Activated CD4-positive, alpha-beta T cell treated with anti-CD3 and anti-CD28 coated beads for 48 hours (primary cell): ENCODE data around the gene PKP2.

Source experiments
- DNase-seq: peaks from one replicate; pipeline ENCODE4 v3.0.0-alpha.2; 2020

PKP2 gene

DNA sequence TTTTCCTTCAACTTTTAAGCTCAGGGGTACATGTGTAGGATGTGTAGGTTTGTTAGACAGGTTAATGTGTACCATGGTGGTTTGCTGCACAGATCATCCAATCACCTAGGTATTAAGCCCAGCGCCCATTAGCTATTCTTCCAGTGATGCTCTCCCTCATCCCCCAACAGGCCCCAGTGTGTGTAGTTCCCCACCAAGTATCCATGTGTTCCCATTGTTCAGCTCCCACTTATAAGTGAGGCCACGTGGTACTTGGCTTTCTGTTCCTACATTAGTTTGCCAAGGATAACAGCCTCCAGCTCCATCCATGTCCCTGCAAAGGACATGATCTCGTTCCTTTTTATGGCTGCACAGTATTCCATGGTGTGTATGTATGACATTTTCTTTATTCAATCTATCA, 92.3 kb downstream of the PKP2 start:
- DNase-seq = no peak

DNA sequence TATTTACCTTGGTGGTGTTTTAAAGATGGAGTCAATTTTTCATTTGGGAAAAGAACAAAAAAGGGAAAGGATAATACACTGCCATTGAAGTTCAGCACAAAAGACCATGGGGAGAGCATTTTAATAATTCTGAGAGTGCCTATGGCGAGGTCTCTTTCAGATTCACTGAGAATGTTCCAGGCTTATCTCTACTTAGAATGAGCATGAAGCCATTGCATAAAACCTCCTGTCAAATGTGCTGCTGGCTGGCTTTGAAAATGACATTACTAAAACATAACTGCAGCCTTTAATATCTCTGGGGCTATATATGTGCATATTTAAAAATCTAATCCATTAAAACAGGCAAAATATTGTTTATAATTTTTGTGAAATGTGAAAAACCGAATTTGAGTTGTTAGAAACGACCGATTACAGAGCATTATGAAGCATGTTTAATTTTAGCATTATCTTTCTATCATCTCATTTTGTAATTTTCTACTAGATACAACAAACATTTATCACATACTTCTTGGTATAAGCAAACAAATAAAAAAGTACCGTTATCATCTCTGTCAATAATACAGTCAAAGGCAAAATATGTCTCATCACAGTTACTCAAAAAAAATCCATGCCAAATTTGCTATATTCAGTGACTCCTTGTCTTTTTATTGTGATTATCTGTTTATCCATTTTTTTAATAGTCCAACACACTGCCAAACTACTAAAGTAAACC, 95.2 kb downstream of the PKP2 start:
- no peak for DNase-seq

DNA sequence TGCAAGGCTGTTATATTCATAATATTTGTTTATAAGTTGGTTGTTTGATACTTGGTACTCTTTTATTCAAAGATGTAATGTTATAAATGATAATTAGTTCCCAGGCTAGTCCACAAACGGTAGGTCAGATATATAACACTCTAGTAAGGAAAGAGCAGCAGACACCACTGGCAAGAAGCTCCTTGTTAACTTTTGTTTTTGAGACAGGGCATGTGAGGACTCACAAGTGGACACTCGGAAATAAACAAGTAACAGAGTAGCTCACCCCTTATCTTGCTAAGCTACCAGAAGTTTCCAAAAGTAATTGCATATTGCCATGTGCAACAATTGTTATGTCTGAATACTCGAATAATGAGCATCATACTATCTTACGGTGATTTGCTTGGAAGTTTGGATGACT, 102.3 kb downstream of the PKP2 start:
- no peak for DNase-seq

DNA sequence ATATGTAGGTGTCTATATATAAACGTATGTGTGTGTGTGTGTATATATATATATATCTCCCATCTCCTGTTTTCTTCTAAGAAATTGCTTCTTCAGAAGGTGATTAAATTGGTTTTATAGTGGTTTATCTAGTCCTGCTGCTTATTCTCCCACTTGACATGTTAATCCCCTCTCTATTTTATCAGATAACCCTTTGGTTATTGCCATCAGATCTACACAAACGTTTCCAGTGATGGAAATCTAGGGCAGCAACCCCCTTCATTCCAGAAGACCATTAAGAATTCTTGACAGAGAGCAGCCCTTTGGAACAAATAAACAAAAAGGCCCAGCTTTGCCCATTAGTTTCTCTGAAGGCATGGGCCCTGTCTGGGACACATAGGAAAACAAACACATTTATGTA, 106.7 kb downstream of the PKP2 start:
- DNase-seq = no peak

DNA sequence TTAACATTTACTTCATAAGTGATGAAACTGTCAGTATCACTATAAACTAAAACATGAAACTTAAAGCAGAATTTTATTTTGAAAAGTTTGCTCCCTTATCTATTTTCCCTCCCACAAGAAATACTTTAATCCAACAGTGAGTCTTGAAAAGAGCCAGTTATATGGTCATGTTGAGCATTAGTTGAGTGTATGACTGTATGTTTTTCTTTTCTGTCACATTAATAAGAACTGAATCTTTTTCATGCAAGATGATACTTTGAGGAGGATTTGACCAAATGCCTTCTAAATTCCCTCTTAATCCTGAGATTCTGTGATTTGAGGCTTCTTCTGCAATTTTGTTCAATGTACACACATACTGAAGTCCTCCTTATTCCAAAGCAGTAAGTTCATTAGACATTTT, 107.1 kb downstream of the PKP2 start:
- DNase-seq = no peak

DNA sequence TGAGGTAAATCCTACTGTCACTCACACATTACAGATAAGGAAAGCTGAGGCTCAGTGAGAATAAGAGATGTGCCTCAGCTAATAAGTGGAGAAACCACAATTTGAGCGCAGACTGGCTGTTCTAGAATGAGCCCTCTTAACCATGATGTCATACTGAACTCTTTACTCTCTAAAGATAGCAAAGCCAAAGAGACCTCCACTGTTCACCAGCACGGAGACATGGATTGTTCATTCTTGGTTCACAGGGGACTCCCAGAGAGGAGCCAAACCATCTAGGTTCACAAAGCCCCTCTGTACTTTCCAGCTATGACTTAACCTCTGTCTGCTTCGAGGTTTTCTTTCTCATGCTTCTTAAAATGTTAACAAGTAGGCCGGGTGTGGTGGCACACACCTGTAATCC, 108.2 kb downstream of the PKP2 start:
- no peak for DNase-seq

DNA sequence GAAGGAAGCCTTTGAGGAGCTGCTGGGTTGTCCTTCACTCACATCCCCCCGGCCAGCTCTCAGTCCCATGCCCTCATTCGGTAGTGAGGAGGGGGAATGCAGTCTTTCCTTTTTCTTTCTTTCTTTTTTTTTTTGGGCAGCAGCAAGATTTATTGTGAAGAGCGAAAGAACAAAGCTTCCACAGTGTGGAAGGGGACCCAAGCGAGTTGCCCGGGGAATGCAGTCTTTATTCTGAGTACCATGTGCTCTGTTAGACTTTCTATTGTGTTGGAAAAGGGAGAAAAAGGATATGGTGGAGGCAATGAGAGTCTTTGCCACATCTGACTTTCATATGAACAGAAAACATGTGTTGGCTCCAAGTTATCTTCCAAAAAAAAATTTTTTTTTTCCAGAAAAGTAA, 111.0 kb downstream of the PKP2 start:
- DNase-seq = no peak

DNA sequence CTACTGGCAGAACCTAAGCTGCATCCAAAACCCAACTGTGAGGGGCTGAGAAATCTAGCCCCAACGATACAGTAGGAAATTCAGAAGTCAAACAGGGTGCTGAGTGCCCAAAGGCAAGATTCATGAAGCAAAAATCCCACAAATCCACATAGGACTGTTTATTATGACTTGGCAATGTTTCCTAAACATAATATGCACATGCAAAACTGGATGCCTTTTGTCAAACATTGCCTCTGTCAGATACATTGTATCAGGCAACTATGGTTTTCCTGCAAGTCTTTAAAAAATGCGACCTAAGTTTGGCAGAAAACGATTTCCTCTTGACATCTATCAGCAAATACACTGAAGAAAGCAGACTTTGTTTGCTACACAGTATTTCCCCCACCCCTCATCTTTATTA, 113.5 kb downstream of the PKP2 start:
- no peak for DNase-seq

DNA sequence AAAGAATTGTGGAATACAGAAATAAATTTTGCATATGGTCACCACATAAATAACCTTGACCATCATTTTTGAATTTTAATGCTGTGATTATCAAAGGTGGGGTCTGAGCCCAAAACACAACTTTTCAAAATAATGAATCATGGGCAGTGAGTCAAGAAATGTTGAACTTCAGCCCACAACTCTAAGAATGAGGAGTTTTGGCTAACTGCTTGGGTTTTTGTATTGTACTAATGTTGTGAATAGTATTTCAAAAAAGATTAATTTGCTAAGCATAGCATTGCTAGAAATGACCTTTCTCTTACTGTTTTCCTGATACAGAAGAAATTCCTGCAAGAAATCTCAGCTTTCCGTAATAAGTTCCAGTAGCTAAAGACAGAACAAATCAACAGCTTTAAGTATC, 116.5 kb downstream of the PKP2 start:
- DNase-seq = no peak

DNA sequence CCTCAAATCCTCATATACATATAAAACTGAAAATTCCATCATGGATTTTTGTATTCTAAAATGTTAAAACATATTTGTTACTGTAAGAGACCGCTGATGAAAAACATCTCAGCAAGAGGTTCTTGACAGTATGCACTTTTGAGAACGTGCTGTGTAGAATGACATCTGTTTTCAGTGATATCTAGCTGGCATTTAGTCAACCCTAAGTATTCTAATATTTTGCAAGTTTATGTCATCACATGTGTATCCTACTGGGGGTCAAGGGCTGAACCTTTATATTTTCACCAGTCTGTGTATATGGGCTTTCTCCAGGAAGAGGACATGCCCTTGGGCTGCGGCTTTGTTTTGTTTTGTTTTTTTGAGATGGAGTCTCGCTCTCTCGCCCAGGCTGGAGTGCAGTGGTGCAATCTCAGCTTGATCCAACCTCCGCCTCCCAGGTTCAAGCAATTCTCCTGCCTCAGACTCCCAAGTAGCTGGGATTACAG, 118.8 kb downstream of the PKP2 start:
- DNase-seq = no peak

DNA sequence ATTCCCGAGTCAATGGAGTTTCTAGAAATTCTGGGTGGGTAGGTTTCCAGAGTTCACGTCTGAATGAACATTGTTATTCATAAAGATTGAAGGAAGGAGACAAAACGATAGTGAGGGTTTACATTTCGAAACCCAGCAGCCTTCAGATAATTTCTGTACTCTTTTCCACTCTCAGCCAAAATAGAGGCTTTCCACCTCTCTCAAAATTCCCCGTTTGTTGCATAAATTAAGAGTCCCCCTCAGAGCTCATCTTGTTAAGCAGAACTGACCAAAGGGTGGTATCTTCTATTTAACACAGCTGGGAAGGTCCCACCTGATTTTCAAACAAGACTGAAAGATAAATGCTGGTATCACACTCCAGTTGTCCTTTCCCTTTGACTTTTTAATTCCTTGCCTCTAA, 119.4 kb downstream of the PKP2 start:
- DNase-seq = no peak

DNA sequence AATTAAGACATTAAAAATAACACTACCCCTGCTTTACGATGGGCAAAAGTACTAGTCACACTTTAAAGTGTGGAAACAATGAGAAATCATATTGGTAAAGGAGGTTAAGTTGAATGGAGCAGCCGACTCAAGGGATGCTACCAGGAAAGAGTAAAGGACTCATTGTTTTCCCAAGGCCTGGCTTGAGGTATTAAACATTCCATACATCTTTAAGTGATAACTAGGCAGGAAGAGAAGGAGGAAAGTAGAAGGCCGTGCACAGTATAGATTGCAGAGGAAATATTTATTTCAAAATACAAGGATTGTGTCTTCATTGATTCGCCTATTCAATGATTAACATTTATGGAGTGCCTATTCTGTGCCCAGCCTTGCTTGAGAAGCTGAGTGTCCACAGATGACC, 120.3 kb downstream of the PKP2 start:
- no peak for DNase-seq

DNA sequence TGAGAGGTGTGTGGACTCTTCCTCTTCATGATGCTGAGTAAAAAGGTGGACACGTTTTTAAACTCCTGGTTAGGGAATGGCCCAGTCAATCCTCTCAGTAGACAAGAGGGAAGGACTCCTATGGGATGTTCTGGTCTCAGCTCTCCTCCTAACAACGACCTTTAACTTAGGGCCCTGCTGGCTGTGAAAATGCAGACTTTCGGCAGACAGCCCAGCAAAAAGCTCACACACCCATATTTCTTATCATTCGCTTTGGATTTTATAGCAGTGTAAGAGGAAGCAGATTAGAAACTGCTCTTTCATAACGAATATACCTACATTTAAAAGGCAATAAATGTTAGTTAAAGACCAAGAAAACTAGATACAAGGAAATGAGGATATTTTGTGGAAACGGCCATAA, 122.9 kb downstream of the PKP2 start:
- DNase-seq = no peak

DNA sequence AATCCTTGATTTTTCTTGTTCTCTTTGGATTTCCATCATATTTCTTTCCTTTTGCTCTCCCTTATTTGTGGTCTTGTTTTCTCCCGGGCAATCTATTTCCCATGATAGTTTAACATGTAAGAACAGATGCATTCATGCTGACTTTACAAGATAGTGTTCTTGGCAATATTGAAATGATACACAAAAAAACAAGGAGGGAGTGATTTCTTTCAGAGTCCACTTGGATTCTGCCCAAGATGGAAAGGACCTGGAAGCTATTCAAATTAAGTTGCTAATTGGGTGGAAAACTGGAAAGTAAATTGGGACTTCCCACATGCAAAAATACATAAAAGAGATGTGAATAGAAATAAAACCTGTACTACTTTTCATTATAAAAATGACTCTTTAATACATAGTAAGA, 126.4 kb downstream of the PKP2 start:
- DNase-seq = no peak

DNA sequence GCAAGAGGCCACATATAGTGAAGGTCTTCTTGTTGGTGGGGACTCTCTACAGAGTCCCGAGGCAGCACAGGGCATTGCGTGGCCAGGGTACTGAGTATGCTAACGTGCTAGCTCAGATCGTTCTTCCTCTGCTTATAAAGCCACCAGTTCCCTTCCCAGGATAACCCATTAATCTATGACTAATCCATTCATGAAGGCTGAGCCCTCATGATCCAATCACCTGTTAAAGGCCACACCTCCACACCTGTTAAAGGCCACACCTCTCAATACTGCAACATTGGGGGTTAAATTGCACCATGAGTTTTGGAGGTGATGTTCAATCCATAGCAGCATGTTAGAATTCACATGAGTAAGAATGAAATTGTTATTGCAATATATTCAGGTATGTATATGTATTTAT, 128.1 kb downstream of the PKP2 start:
- DNase-seq = no peak

DNA sequence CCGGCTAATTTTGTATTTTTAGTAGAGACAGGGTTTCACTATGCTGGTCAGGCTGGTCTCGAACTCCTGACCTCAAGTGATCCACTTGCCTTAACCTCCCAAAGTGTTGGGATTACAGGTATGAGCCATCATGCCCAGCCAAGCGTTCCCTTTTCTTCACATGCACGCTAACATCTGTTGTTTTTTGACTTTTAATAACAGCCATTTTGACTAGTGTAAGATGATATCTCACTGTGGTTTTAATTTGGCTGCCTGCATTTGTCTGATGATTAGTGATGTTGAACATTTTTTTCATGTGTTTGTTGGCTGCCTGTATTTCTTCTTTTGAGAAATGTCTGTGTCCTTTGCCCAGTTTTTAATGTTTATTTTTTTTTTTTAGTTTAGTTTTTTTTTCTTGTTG, 130.7 kb downstream of the PKP2 start:
- no peak for DNase-seq

DNA sequence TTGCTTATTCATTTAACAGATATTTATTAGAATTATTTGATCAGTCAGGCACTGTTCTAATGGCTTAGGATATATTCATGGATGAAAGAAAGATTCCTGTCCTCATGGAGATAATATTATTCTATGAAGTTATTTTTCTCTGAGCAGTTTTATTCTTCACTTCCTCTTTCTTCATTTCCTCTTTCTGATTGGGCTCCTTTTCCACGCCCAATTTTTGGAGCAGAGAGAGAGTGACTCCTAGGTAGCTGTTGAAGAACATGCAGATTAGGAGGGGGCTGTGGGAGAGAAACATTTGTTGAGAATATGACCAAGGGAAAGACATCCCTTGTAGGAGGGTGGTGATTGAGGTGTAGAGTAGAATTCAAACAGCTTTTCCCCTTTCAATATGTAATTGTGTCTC, 134.9 kb downstream of the PKP2 start:
- DNase-seq = no peak

DNA sequence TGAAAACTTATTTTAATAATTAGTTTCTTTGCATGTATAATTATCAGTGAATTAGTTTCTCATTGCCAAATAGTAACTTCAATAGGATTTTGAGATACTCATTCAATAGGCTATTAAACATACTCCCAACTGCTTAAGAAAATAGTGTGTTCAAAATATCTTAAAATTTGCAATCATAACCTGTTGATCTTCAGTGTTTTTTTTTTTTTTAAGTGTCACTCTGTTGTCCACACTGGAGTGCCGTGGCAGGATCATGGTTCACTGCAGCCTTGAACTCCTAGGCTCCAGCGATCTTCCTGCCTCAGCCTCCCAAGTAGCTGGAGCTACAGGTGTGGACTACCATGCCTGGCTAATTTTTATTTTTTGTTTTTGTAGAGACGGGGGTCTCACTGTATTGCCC, 139.4 kb downstream of the PKP2 start:
- no peak for DNase-seq

DNA sequence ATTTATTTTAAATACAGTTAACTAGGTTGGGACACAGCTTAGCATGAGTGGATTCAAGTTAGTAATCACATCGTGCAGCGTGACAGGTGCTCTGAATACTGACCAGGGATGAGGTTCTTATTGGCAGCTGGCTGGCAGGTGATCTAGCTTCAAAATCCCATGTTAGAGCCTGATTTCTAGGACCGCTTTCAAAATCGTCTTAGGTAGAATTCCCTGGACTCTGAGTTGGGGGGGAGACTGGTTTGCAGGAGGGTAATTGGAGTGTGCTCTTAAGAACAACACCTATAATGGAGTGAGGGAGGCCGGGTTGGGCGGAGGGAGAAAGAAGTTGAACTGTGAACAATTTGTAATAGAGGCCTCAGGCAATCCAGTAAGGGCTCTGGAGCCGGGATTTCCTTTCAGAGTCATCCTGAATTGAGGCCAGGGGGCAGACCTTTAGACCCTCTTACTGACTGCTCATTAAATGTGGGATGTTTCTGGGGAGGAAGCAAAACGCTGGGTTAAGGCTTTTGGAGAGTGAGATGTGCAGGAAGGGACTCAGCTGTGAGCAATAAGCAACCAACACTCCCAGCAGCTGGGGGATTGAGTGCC, 140.0 kb downstream of the PKP2 start:
- no peak for DNase-seq

DNA sequence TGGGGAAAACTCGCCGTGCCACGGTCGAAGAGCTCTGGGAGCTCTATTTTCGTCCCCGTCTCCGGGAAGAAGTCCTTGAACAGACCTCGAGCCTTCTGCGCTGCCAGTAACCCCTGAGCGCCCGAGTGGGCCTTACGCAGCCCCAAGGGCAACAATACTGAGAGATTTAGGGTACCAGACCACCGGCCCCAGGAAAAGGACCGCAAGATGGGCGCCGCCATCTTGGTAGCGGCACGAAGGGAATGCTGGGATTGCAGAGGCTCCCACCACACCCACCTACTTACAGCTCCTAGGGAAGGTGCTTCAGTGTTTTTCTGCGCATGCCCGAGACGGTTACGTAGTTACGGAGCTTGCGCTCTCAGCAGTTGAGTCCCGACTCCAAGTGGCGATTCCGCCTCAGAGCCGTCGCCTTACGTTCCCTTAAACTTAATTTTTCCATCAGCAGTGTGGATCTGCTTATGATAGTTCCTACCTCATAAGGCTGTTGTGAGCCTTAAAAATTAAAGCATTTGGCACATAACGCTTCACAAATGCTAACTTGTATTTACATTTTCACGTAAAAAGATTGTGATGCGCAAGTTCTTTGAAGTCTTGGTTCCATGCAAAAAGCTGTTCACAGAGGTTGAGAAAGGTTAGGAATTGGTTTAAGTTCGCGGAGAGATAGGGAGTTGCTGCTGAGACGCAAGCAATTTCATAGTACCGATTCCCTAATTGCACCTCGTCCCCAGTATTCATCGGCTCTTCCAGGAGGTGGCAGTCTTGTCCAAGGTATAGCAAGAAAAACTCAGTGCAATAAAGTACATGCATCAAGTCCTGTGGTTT, 140.7 kb downstream of the PKP2 start, which contains the start of gene YARS2:
YARS2 (minus strand) TSS at position 244 of the 822 bp plus-strand sequence; CDS start at position 221, 23 bp downstream.
- DNase-seq = peak; percentile 92

DNA sequence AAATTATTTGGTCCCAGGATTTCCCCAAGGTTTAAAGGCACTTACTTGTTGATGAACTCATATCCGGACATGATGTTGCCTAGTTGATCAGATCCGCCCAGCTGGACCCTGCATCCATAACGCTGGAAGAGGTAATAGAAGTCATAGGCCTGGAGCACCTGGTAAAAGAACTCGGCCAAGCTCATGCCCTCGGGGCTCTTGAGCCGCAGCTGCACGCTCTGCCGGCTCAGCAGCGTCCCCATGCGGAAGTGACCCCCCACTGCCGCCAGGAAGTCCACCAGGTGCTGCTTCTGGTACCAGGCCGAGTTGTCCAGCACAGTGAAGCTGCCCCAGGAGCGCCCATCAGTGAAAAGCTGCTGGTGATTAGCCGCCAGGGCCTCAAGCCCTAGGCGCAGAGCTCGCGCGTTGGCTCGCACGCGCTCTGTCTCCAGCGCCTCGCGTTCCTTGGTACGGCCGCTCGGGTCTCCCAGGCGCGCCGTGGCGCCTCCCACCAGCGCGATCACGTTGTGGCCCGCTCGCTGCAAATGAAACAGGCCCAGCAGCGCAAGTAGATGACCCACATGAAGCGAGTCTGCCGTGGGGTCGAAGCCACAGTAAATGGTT, 141.4 kb downstream of the PKP2 start:
- peak; percentile 78 for DNase-seq

DNA sequence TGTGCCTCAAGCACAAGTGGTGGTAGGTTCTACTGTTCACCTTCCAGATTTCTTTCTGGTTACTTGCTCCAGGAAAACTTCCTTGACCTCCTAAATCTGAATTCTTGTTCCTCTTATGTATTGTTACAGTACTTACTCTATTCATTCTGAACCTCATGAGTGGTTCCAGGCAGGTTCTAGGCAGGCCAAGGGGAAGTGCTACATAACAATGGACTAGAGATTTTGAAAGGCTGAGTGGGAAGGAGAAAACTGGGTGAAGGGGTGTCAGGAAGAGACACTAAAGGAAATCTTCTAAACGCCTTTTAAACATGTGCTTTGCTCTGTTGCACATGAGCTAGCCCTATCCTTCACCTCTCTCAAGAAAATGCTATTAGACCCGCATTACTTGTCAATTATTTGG, 142.5 kb downstream of the PKP2 start:
- DNase-seq = no peak

DNA sequence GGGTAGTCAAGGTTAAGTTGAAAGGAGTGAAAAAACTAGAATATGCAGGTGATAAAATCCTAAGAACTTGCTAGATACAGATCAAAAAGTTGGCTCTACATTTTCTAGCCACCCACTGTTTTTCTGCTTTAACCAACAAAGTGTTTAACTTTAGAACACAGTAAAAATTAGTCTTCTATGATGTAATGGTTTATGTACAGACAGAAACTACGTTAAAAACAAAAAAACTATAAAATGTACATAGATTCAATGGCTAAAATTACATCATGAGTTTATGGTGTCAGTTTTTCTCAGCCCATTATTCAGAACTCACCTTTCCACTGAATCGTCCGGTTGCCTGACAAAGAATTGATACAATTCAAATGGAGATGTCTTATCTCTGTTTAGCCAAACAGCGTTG, 143.0 kb downstream of the PKP2 start:
- DNase-seq = no peak

DNA sequence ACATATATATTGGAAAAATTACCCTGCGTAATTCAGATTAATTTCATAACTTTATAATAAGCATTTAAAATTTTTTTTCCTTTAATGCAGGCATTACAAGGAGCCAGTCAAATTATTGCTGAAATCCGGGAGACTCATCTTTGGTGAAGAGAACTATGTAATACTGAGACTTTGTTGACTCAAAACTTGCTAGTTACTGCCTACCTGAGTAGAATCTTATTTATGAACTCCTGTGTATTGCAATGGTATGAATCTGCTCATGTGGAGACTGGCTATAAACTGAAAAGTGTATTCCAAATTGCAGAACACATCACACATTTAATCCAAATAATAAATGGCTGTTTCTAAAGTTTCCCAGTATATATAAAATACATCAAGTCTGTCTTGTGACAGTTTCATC, 153.3 kb downstream of the PKP2 start:
- DNase-seq = no peak
